ENCODE results near the gene PLGRKT.

The PLGRKT gene

GRCh38 chr9:5382479-5382878 is 55.2 kb downstream of the PLGRKT start:
- no peak for TF ChIP-seq EZH2phosphoT487 (conservative IDR thresholded peaks at IDR 0.05; ENCODE audit: low read length)
- no peak for TF ChIP-seq CTCF (IDR thresholded peaks at IDR 0.05; ENCODE audit: insufficient read depth, low read length, poor library complexity, severe bottlenecking)
- no peak overlapping the region for H3K9ac ChIP-seq (ENCODE audit: low read length)
- no peaks in the 10 kb centered on the region for H3K9me3 ChIP-seq (ENCODE audit: insufficient read depth, low read length)
- no peaks in the 10 kb centered on the region for H3K9me2 ChIP-seq (replicated peaks; ENCODE audit: insufficient read depth, low read length)
- no peak overlapping the region for H3K4me3 ChIP-seq (ENCODE audit: insufficient read depth, low read length, poor library complexity, severe bottlenecking)
- no peaks in the 10 kb centered on the region for H3K27me3 ChIP-seq (ENCODE audit: low read length)
- H3K79me2 ChIP-seq (ENCODE audit: insufficient read depth, low read length), result no peaks in the 10 kb centered on the region
- H3K4me2 ChIP-seq (ENCODE audit: low read depth, low read length, poor library complexity, severe bottlenecking), result no peak overlapping the region
- H4K20me1 ChIP-seq (ENCODE audit: low read depth, low read length), result no peaks in the 10 kb centered on the region
- H3K36me3 ChIP-seq (ENCODE audit: low read length), result no peaks in the 10 kb centered on the region
- H3K27ac ChIP-seq (ENCODE audit: low read depth, low read length), result no peak overlapping the region
- H2AFZ ChIP-seq (ENCODE audit: low read depth, low read length, severe bottlenecking), result no peak overlapping the region
- no peaks in the 10 kb centered on the region for H3F3A ChIP-seq (ENCODE audit: insufficient read depth)

- H3K9ac ChIP-seq (ENCODE audit: low read length), result no peak overlapping the region
- no peaks in the 10 kb centered on the region for H3F3A ChIP-seq (ENCODE audit: insufficient read depth)
- H2AFZ ChIP-seq (ENCODE audit: low read depth, low read length, severe bottlenecking), result no peak overlapping the region
- H3K27me3 ChIP-seq (ENCODE audit: low read length), result no peaks in the 10 kb centered on the region
- no peak overlapping the region for H3K4me3 ChIP-seq (ENCODE audit: insufficient read depth, low read length, poor library complexity, severe bottlenecking)
- no peak for TF ChIP-seq CTCF (IDR thresholded peaks at IDR 0.05; ENCODE audit: insufficient read depth, low read length, poor library complexity, severe bottlenecking)
- no peak for TF ChIP-seq EZH2phosphoT487 (conservative IDR thresholded peaks at IDR 0.05; ENCODE audit: low read length)
- H3K36me3 ChIP-seq (ENCODE audit: low read length), result no peaks in the 10 kb centered on the region
- H3K4me2 ChIP-seq (ENCODE audit: low read depth, low read length, poor library complexity, severe bottlenecking), result no peak overlapping the region
- H3K9me3 ChIP-seq (ENCODE audit: insufficient read depth, low read length), result no peaks in the 10 kb centered on the region
- H3K9me2 ChIP-seq (replicated peaks; ENCODE audit: insufficient read depth, low read length), result no peaks in the 10 kb centered on the region
- H4K20me1 ChIP-seq (ENCODE audit: low read depth, low read length), result no peaks in the 10 kb centered on the region
- no peaks in the 10 kb centered on the region for H3K79me2 ChIP-seq (ENCODE audit: insufficient read depth, low read length)
- no peak overlapping the region for H3K27ac ChIP-seq (ENCODE audit: low read depth, low read length)
Measured at GRCh38 chr9:5375790-5376477, 61.8 kb downstream of the PLGRKT start.

- TF ChIP-seq CTCF (IDR thresholded peaks at IDR 0.05; ENCODE audit: insufficient read depth, low read length, poor library complexity, severe bottlenecking) (no peak), EZH2phosphoT487 (conservative IDR thresholded peaks at IDR 0.05; ENCODE audit: low read length) (no peak)
- Histone ChIP-seq H3K4me3 (ENCODE audit: insufficient read depth, low read length, poor library complexity, severe bottlenecking) (no peak overlapping the region), H3K9me3 (ENCODE audit: insufficient read depth, low read length) (no peaks in the 10 kb centered on the region), H4K20me1 (ENCODE audit: low read depth, low read length) (no peaks in the 10 kb centered on the region), H3K9ac (ENCODE audit: low read length) (no peak overlapping the region), H3K27me3 (ENCODE audit: low read length) (no peaks in the 10 kb centered on the region), H3K4me2 (ENCODE audit: low read depth, low read length, poor library complexity, severe bottlenecking) (no peak overlapping the region), H3F3A (ENCODE audit: insufficient read depth) (no peaks in the 10 kb centered on the region), H2AFZ (ENCODE audit: low read depth, low read length, severe bottlenecking) (no peak overlapping the region), H3K27ac (ENCODE audit: low read depth, low read length) (no peak overlapping the region), H3K79me2 (ENCODE audit: insufficient read depth, low read length) (no peaks in the 10 kb centered on the region), H3K9me2 (replicated peaks; ENCODE audit: insufficient read depth, low read length) (no peaks in the 10 kb centered on the region), H3K36me3 (ENCODE audit: low read length) (no peaks in the 10 kb centered on the region)
Measured at GRCh38 chr9:5375091-5375490, 62.6 kb downstream of the PLGRKT start.
